CD4-positive, CD25-positive, alpha-beta regulatory T cell (primary cell): ENCODE results near the gene CD34. TPM values are rescaled to one million over a fixed set of nuclear protein-coding genes. Genes with fewer than 3 reads are reported as not detected.
"Not testable (repeated sequence)": the region's sequence is repeated elsewhere in the genome, so short reads cannot be mapped to it uniquely, and the experiment has no call there.

Experiments
- ATAC-seq, 2 donors: fragments of 150-1000 bp; cut with Tn5 transposase; one replicate each; pipeline ENCODE4 v1.10.0; 2021; ENCODE audit warnings: low read depth in 2 of 2, moderate number of reproducible peaks in 2 of 2, moderate library complexity in 1 of 2
- DNase-seq, 3 donors: peaks; one replicate each; pipeline versions ENCODE4 v3.0.0 to v3.0.0-alpha.2; 2012 to 2022; ENCODE audit warnings: mixed read lengths in 1 of 3
- H3K27ac ChIP-seq: one replicate; pipeline ENCODE4 v1.7.0; 2013; ENCODE audit warnings: mild to moderate bottlenecking, low read length; ENCODE audit not compliant: insufficient read depth, poor library complexity, severe bottlenecking
- H3K27me3 ChIP-seq: one replicate; pipeline ENCODE4 v1.7.0; 2013; ENCODE audit warnings: low read length; ENCODE audit not compliant: control insufficient read depth, insufficient read depth
- H3K36me3 ChIP-seq: one replicate; pipeline ENCODE4 v1.7.0; 2013; ENCODE audit warnings: mild to moderate bottlenecking, low read length, moderate library complexity; ENCODE audit not compliant: control insufficient read depth, insufficient read depth
- H3K4me1 ChIP-seq: 2 replicates; pipeline ENCODE4 v1.7.0; 2013; ENCODE audit warnings: mild to moderate bottlenecking, low read length; ENCODE audit not compliant: insufficient read depth, control insufficient read depth, poor library complexity, severe bottlenecking
- H3K4me3 ChIP-seq: one replicate; pipeline ENCODE4 v1.7.0; 2013; ENCODE audit warnings: low read depth, mild to moderate bottlenecking, low read length, moderate library complexity
- H3K9me3 ChIP-seq, 2 experiments: 1 replicate in 1 of 2; 2 replicates in 1 of 2; pipeline ENCODE4 v1.7.0; 2013; ENCODE audit warnings: low read length in 2 of 2, mild to moderate bottlenecking in 1 of 2, moderate library complexity in 1 of 2; ENCODE audit not compliant: control insufficient read depth in 2 of 2
- H3K27ac Mint-ChIP-seq, 3 donors: one replicate each; pipeline ENCODE4 v1.8.0; 2020 to 2022; ENCODE audit warnings: mild to moderate bottlenecking in 3 of 3, mixed read lengths in 3 of 3, moderate library complexity in 2 of 3
- H3K27me3 Mint-ChIP-seq: one replicate; pipeline ENCODE4 v1.8.0; 2022; ENCODE audit warnings: mild to moderate bottlenecking, mixed read lengths
- H3K36me3 Mint-ChIP-seq: one replicate; pipeline ENCODE4 v1.8.0; 2020; ENCODE audit warnings: mixed read lengths
- H3K4me1 Mint-ChIP-seq, 4 donors: one replicate each; pipeline ENCODE4 v1.8.0; 2020 to 2022; ENCODE audit warnings: mixed read lengths in 4 of 4, mild to moderate bottlenecking in 1 of 4
- H3K4me3 Mint-ChIP-seq, 4 donors: one replicate each; pipeline ENCODE4 v1.8.0; 2020 to 2022; ENCODE audit warnings: mild to moderate bottlenecking in 4 of 4, mixed read lengths in 4 of 4, moderate library complexity in 3 of 4
- H3K9me3 Mint-ChIP-seq, 7 donors: one replicate each; pipeline ENCODE4 v1.8.0; 2020 to 2022; ENCODE audit warnings: mixed read lengths in 7 of 7, mild to moderate bottlenecking in 3 of 7, moderate library complexity in 2 of 7
- polyA plus RNA-seq, 4 donors: library from polyadenylated mRNA; unstranded; fragments of 300-500 nt; fragmentation: Illumina TruSeq; gene quantifications; one replicate each; pipeline ENCODE4 v1.2.3, GENCODE V29; 2021
- total RNA-seq: library from RNA; stranded (reverse); gene quantifications from one replicate; pipeline ENCODE4 v1.2.3, GENCODE V29; 2022

Gene CD34
- total and polyA plus RNA-seq, 5 donors from 2014 or later, result 0.02 to 1.9 TPM; not detected in 3

- H3K4me1 ChIP-seq, result peaks cover 21% of the 10 kb centered on the region
- H3K9me3 Mint-ChIP-seq, H3K36me3 ChIP-seq, H3K36me3 Mint-ChIP-seq, DNase-seq, H3K27me3 ChIP-seq, H3K4me3 Mint-ChIP-seq, H3K27ac ChIP-seq, H3K9me3 ChIP-seq, H3K4me3 ChIP-seq, H3K27me3 Mint-ChIP-seq, ATAC-seq: not testable (repeated sequence)
- H3K27ac Mint-ChIP-seq, result peak overlapping the region in 2 of 3 donors; percentile 63 to 70
- peaks cover 9 to 44% (median 23%) of the 10 kb centered on the region in 4 donors for H3K4me1 Mint-ChIP-seq
Measured at GRCh38 chr1:207877914-207878313, 33.0 kb downstream of the CD34 start.

- H3K27me3 ChIP-seq, result no peaks in the 10 kb centered on the region
- H3K9me3 ChIP-seq, result no peaks in the 10 kb centered on the region
- DNase-seq, result no peak
- no peak overlapping the region for H3K27ac ChIP-seq
- Mint-ChIP-seq H3K4me3 (peak overlapping the region in 1 of 4 donors; percentile 26), H3K9me3 (no peaks in the 10 kb centered on the region), H3K4me1 (peaks cover 9 to 48% (median 27%) of the 10 kb centered on the region in 4 donors), H3K36me3 (no peaks in the 10 kb centered on the region), H3K27ac (peak overlapping the region in 1 of 3 donors; percentile 68), H3K27me3 (no peaks in the 10 kb centered on the region)
- H3K36me3 ChIP-seq, result no peaks in the 10 kb centered on the region
- H3K4me3 ChIP-seq, result no peak overlapping the region
- peaks cover 23% of the 10 kb centered on the region for H3K4me1 ChIP-seq
- no peak for ATAC-seq
Measured at GRCh38 chr1:207876131-207876530, 34.8 kb downstream of the CD34 start.

- ATAC-seq, result no peak
- Histone ChIP-seq H3K36me3 (no peaks in the 10 kb centered on the region), H3K4me1 (peaks cover 28% of the 10 kb centered on the region), H3K4me3 (no peak overlapping the region), H3K9me3 (no peaks in the 10 kb centered on the region), H3K27ac (no peak overlapping the region), H3K27me3 (no peaks in the 10 kb centered on the region)
- H3K4me3 Mint-ChIP-seq, result peak overlapping the region in 1 of 4 donors; percentile 48
- H3K36me3 Mint-ChIP-seq, result no peaks in the 10 kb centered on the region
- H3K9me3 Mint-ChIP-seq, result no peaks in the 10 kb centered on the region
- H3K27me3 Mint-ChIP-seq, result no peaks in the 10 kb centered on the region
- peaks cover 10 to 54% (median 33%) of the 10 kb centered on the region in 4 donors for H3K4me1 Mint-ChIP-seq
- peak overlapping the region in 2 of 3 donors; percentile 59 to 68 for H3K27ac Mint-ChIP-seq
- DNase-seq, result no peak
Measured at GRCh38 chr1:207875532-207875931, 35.4 kb downstream of the CD34 start.

DNA sequence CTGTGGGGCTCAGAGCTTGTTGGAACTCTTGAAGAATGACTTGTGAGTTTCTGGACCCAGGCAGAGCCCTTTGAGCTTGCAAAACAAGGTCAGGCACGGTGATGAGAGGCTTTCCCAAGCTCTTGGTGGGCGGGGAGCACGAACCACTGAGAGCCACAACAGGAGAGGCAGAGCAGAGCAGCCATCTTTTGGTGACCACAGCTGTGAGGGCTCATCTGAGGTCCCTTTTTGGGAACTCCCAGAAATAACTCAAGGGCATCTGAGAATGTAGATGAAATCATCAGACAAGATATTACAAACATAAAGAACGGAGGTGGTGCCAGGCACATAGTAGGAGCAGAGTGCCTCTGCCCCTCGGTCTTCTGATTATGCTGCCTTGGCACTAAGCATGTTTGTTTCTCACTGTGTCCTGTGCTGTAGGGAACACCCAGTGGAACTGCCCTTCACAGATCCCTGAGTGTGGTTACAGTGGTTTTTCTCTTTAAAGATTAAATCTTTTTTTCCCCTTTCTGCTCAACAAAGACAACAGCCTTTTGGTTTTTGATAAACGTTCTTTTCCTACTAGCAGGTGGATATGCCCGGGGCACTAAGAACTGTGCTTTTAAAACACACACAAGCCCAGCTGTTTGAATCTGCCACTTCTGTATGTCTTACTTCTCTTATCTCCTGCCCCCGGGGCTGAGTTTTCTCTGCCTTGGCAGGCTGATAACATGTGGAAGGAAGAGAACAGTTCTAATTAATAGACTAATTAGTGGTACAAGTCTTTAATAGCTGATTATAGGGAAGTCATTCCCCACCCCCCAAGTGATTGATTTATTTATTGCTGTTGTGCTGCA lies 37.7 kb downstream of the CD34 start:
- peak overlapping the region; percentile 54 for H3K4me3 ChIP-seq
- peak overlapping the region; percentile 34 for H3K27ac ChIP-seq
- DNase-seq, result peak in 1 of 3 donors; percentile 55

GRCh38 chr1:207872621-207873020 lies 38.3 kb downstream of the CD34 start:
- peak overlapping the region; percentile 78 to 91 (median 90) for H3K27ac Mint-ChIP-seq
- no peaks in the 10 kb centered on the region for H3K36me3 Mint-ChIP-seq
- Histone ChIP-seq H3K27ac (peak overlapping the region; percentile 34), H3K27me3 (no peaks in the 10 kb centered on the region), H3K36me3 (no peaks in the 10 kb centered on the region), H3K4me3 (peak overlapping the region; percentile 54), H3K9me3 (no peaks in the 10 kb centered on the region), H3K4me1 (peaks cover 50% of the 10 kb centered on the region)
- DNase-seq (no peak), ATAC-seq (no peak)
- peaks cover 0 to 1% (median 0%) of the 10 kb centered on the region in 7 donors for H3K9me3 Mint-ChIP-seq
- H3K4me1 Mint-ChIP-seq, result peaks cover 18 to 75% (median 45%) of the 10 kb centered on the region in 4 donors
- H3K4me3 Mint-ChIP-seq, result peak overlapping the region; percentile 18 to 76 (median 55)
- H3K27me3 Mint-ChIP-seq, result no peaks in the 10 kb centered on the region

More for the DNA sequence above, 37.7 kb downstream of the CD34 start:
- H3K9me3 ChIP-seq, result no peaks in the 10 kb centered on the region
- no peaks in the 10 kb centered on the region for H3K27me3 ChIP-seq
- Mint-ChIP-seq H3K27ac (peak overlapping the region; percentile 78 to 91 (median 90)), H3K4me3 (peak overlapping the region; percentile 37 to 76 (median 70)), H3K9me3 (peaks cover 0 to 1% (median 0%) of the 10 kb centered on the region in 7 donors), H3K4me1 (peaks cover 18 to 69% (median 41%) of the 10 kb centered on the region in 4 donors), H3K27me3 (no peaks in the 10 kb centered on the region), H3K36me3 (no peaks in the 10 kb centered on the region)
- ATAC-seq, result peak; percentile 15 to 22
- no peaks in the 10 kb centered on the region for H3K36me3 ChIP-seq
- H3K4me1 ChIP-seq, result peaks cover 43% of the 10 kb centered on the region

- no peaks in the 10 kb centered on the region for H3K9me3 ChIP-seq
- no peaks in the 10 kb centered on the region for H3K27me3 ChIP-seq
- ATAC-seq (no peak), DNase-seq (no peak)
- H3K27me3 Mint-ChIP-seq, result no peaks in the 10 kb centered on the region
- peaks cover 5% of the 10 kb centered on the region for H3K36me3 ChIP-seq
- no peak overlapping the region for H3K4me3 ChIP-seq
- peaks cover 0 to 1% (median 0%) of the 10 kb centered on the region in 7 donors for H3K9me3 Mint-ChIP-seq
- H3K27ac ChIP-seq, result peak overlapping the region; percentile 81
- peaks cover 64% of the 10 kb centered on the region for H3K4me1 ChIP-seq
- H3K4me1 Mint-ChIP-seq, result peaks cover 23 to 83% (median 55%) of the 10 kb centered on the region in 4 donors
- H3K36me3 Mint-ChIP-seq, result peaks cover 10% of the 10 kb centered on the region
- peak overlapping the region; percentile 81 to 92 (median 91) for H3K27ac Mint-ChIP-seq
- peak overlapping the region; percentile 87 to 95 (median 94) for H3K4me3 Mint-ChIP-seq
Measured at GRCh38 chr1:207871117-207871649, 39.7 kb downstream of the CD34 start.

GRCh38 chr1:207870306-207871031 lies 40.5 kb downstream of the CD34 start:
- peaks cover 15% of the 10 kb centered on the region for H3K36me3 Mint-ChIP-seq
- ATAC-seq, result no peak

More at GRCh38 chr1:207870306-207871031, 40.5 kb downstream of the CD34 start:
- H3K27ac ChIP-seq, result peak overlapping the region; percentile 81
- H3K27me3 Mint-ChIP-seq, result no peaks in the 10 kb centered on the region
- H3K4me3 Mint-ChIP-seq, result peak overlapping the region; percentile 66 to 95 (median 94)
- peaks cover 70% of the 10 kb centered on the region for H3K4me1 ChIP-seq
- H3K9me3 Mint-ChIP-seq, result peaks cover 0 to 1% (median 0%) of the 10 kb centered on the region in 7 donors
- H3K27ac Mint-ChIP-seq, result peak overlapping the region; percentile 81 to 92 (median 91)
- H3K4me1 Mint-ChIP-seq, result peaks cover 25 to 83% (median 60%) of the 10 kb centered on the region in 4 donors
- no peaks in the 10 kb centered on the region for H3K9me3 ChIP-seq
- peaks cover 6% of the 10 kb centered on the region for H3K36me3 ChIP-seq
- DNase-seq, result no peak
- no peaks in the 10 kb centered on the region for H3K27me3 ChIP-seq
- no peak overlapping the region for H3K4me3 ChIP-seq
